ENCODE results near the gene CFAP210. TPM values are rescaled to one million over a fixed set of nuclear protein-coding genes. Genes with fewer than 3 reads are reported as not detected.

CFAP210 gene
- total and polyA plus RNA-seq, 9 of the 15 experiments (the other 6 are each of a cell fraction or from before 2014, with no cell fraction given) = 0.75 to 3.6 (median 1.3) TPM

GRCh38 chr2:169664978-169665930, 29.0 kb downstream of the CFAP210 start (continued):
- TF ChIP-seq ZNF778 (CRISPR knock-in tag; IDR thresholded peaks at IDR 0.05) (no peak), USF1 (CRISPR knock-in tag; IDR thresholded peaks at IDR 0.05) (no peak), GMEB1 (CRISPR knock-in tag; IDR thresholded peaks at IDR 0.05) (no peak), FOXA3 (CRISPR knock-in tag; conservative IDR thresholded peaks at IDR 0.05 in 1 of 2, IDR thresholded peaks at IDR 0.05 in 1 of 2) (no peak), ZNF316 (IDR thresholded peaks at IDR 0.05) (no peak), SREBF2 (CRISPR knock-in tag; IDR thresholded peaks at IDR 0.05) (no peak), RBM34 (IDR thresholded peaks at IDR 0.05; ENCODE audit: borderline replicate concordance, insufficient read depth, low read length) (no peak), ETV1 (tag; conservative IDR thresholded peaks at IDR 0.05; ENCODE audit: low read depth) (no peak; the same call in 1 of the 2 replicates), HNRNPUL1 (IDR thresholded peaks at IDR 0.05; ENCODE audit: low read length) (no peak), POLR2AphosphoS2 (IDR thresholded peaks at IDR 0.05; ENCODE audit: low read length) (no peak), ZNF699 (CRISPR knock-in tag; IDR thresholded peaks at IDR 0.05; ENCODE audit: insufficient replicate concordance) (no peak), ZNF134 (CRISPR knock-in tag; conservative IDR thresholded peaks at IDR 0.05) (no peak), TFE3 (CRISPR knock-in tag; IDR thresholded peaks at IDR 0.05) (no peak), JUND (IDR thresholded peaks at IDR 0.05; ENCODE audit: borderline replicate concordance, low read depth, low read length) (peak; percentile 71), JUND (tag; IDR thresholded peaks at IDR 0.05; ENCODE audit: borderline replicate concordance, low read depth, low read length) (peak; percentile 56; the same call in 2 of the 3 replicates), UBTF (IDR thresholded peaks at IDR 0.05; ENCODE audit: borderline replicate concordance in 1 of 2, low read depth in 2 of 2, low read length in 2 of 2) (0 out of 4 replicates have a peak, but pooled peaks of 1 of the 2 experiments have one; percentile 58), TEAD4 (IDR thresholded peaks at IDR 0.05; ENCODE audit: low read length) (peak; percentile 90), TEAD4 (CRISPR knock-in tag; IDR thresholded peaks at IDR 0.05; ENCODE audit: borderline replicate concordance) (no peak), ZNF263 (CRISPR knock-in tag; IDR thresholded peaks at IDR 0.05; ENCODE audit: borderline replicate concordance) (peak; percentile 75; the same call in 1 of the 2 replicates), PCBP1 (IDR thresholded peaks at IDR 0.05; ENCODE audit: low read depth, low read length, poor library complexity, severe bottlenecking) (no peak), POLR3G (IDR thresholded peaks at IDR 0.05; ENCODE audit: extremely low read depth, insufficient read length, insufficient replicate concordance) (no peak)
